Bone marrow (tissue), 2 donors: ENCODE measurements around the gene WSCD1.

Experiments
- DNase-seq, 2 donors: peaks; one replicate each; lab custom pipeline; 2025; lab: John Stamatoyannopoulos, UW

The WSCD1 gene

GRCh38 chr17:6160911-6161855, 91.0 kb downstream of the WSCD1 start:
- DNase-seq = no peak

GRCh38 chr17:6162216-6162615, 92.0 kb downstream of the WSCD1 start:
- no peak for DNase-seq

GRCh38 chr17:6162892-6163291, 92.7 kb downstream of the WSCD1 start:
- DNase-seq = no peak

- no peak for DNase-seq
These were observed 93.6 kb downstream of the WSCD1 start for GRCh38 chr17:6163612-6164333.

GRCh38 chr17:6164996-6165395, 94.8 kb downstream of the WSCD1 start:
- DNase-seq = no peak

GRCh38 chr17:6165806-6166205, 95.6 kb downstream of the WSCD1 start:
- no peak for DNase-seq

- no peak for DNase-seq
These were observed 96.5 kb downstream of the WSCD1 start for GRCh38 chr17:6166492-6167179.

- DNase-seq = no peak
These were observed 98.1 kb downstream of the WSCD1 start for GRCh38 chr17:6168296-6168695.

- DNase-seq = no peak
These were observed 100.2 kb downstream of the WSCD1 start for GRCh38 chr17:6170349-6170748.

- DNase-seq = no peak
These were observed 102.6 kb downstream of the WSCD1 start for GRCh38 chr17:6172642-6173330.

GRCh38 chr17:6173653-6174052, 103.5 kb downstream of the WSCD1 start:
- no peak for DNase-seq
